Activated T-helper 1 cell treated with anti-CD3 and anti-CD28 coated beads, Interleukin-12 subunit alpha, Interleukin-12 subunit beta, Interleukin-2, Interleukin-4 antibody, amounts not matched to agents 30 ng/mL and 10 ng/mL and 1 ng/mL, durations not matched to agents 14 hours and 24 hours and 36 hours (primary cell): ENCODE results near the gene CCL5. TPM values are rescaled to one million over a fixed set of nuclear protein-coding genes. Genes with fewer than 3 reads are reported as not detected.

Source experiments
- DNase-seq: peaks from one replicate; pipeline ENCODE4 v3.0.0; 2021; ENCODE audit warnings: low spot score
- H3K27ac Mint-ChIP-seq: one replicate; pipeline ENCODE4 v1.8.0; 2021; ENCODE audit warnings: mild to moderate bottlenecking, mixed read lengths
- H3K27me3 Mint-ChIP-seq: one replicate; pipeline ENCODE4 v1.8.0; 2022; ENCODE audit warnings: mild to moderate bottlenecking, moderate library complexity, mixed read lengths; ENCODE audit not compliant: insufficient read depth
- H3K36me3 Mint-ChIP-seq: one replicate; pipeline ENCODE4 v1.8.0; 2021; ENCODE audit warnings: low read depth, mixed read lengths
- H3K4me1 Mint-ChIP-seq: one replicate; pipeline ENCODE4 v1.8.0; 2021; ENCODE audit warnings: low read depth, mixed read lengths
- H3K4me3 Mint-ChIP-seq: one replicate; pipeline ENCODE4 v1.8.0; 2021; ENCODE audit warnings: mild to moderate bottlenecking, moderate library complexity, mixed read lengths
- H3K9me3 Mint-ChIP-seq: one replicate; pipeline ENCODE4 v1.8.0; 2021; ENCODE audit warnings: mixed read lengths
- intact Hi-C: fragments of 100-400 bp; cut with micrococcal nuclease; formaldehyde crosslinking; loops from one replicate; pipeline ENCODE4 v1.15.1; 2024
- total RNA-seq: library from RNA; stranded (reverse); gene quantifications from 2 replicates; pipeline ENCODE4 v1.2.3, GENCODE V29; 2022

Gene CCL5
- total RNA-seq, 1 donor from 2014 or later: 30.2 TPM

GRCh38 chr17:35893751-35894150 is 13.6 kb upstream of the CCL5 start:
- Mint-ChIP-seq H3K27me3 (no peaks in the 10 kb centered on the region), H3K36me3 (peaks cover 3% of the 10 kb centered on the region), H3K4me1 (peaks cover 73% of the 10 kb centered on the region), H3K9me3 (peaks cover 4% of the 10 kb centered on the region), H3K4me3 (no peak overlapping the region), H3K27ac (no peak overlapping the region)
- DNase-seq: no peak
- intact Hi-C loops: loop anchor here (5.0 to 10.0 kb wide), 2 partner anchors 179 to 1951 kb away; no protein-coding TSS in a partner anchor

GRCh38 chr17:35892091-35893035 is 12.2 kb upstream of the CCL5 start:
- Mint-ChIP-seq H3K27me3 (no peaks in the 10 kb centered on the region), H3K36me3 (peaks cover 3% of the 10 kb centered on the region), H3K27ac (peak overlapping the region; percentile 94), H3K4me3 (peak overlapping the region; percentile 71), H3K4me1 (peaks cover 66% of the 10 kb centered on the region), H3K9me3 (peaks cover 4% of the 10 kb centered on the region)
- DNase-seq: peak; percentile 44
- intact Hi-C loops: loop anchor here (5.0 to 10.0 kb wide), 2 partner anchors 180 to 1952 kb away; no protein-coding TSS in a partner anchor

- intact Hi-C loops: loop anchor here (5.0 to 10.0 kb wide), 2 partner anchors 181 to 1954 kb away; no protein-coding TSS in a partner anchor
- no peak for DNase-seq
- H3K36me3 Mint-ChIP-seq: peaks cover 3% of the 10 kb centered on the region
- H3K4me3 Mint-ChIP-seq: peak overlapping the region; percentile 19
- H3K4me1 Mint-ChIP-seq: peaks cover 68% of the 10 kb centered on the region
- H3K27me3 Mint-ChIP-seq: no peaks in the 10 kb centered on the region
- H3K27ac Mint-ChIP-seq: peak overlapping the region; percentile 94
- H3K9me3 Mint-ChIP-seq: peaks cover 4% of the 10 kb centered on the region
Measured at GRCh38 chr17:35891269-35891668, 11.1 kb upstream of the CCL5 start.

GRCh38 chr17:35890774-35891155 is 10.6 kb upstream of the CCL5 start:
- DNase-seq: peak; percentile 80
- Mint-ChIP-seq H3K36me3 (peaks cover 3% of the 10 kb centered on the region), H3K4me3 (peak overlapping the region; percentile 19), H3K4me1 (peaks cover 63% of the 10 kb centered on the region), H3K27me3 (no peaks in the 10 kb centered on the region), H3K9me3 (peaks cover 4% of the 10 kb centered on the region), H3K27ac (peak overlapping the region; percentile 94)
- intact Hi-C loops: loop anchor here (5.0 to 10.0 kb wide), 2 partner anchors 182 to 1954 kb away; no protein-coding TSS in a partner anchor

GRCh38 chr17:35889818-35890773 is 9.9 kb upstream of the CCL5 start:
- Mint-ChIP-seq H3K9me3 (peaks cover 4% of the 10 kb centered on the region), H3K36me3 (peaks cover 3% of the 10 kb centered on the region), H3K4me1 (peaks cover 56% of the 10 kb centered on the region), H3K27me3 (no peaks in the 10 kb centered on the region), H3K4me3 (peak overlapping the region; percentile 66), H3K27ac (peak overlapping the region; percentile 94)
- intact Hi-C loops: loop anchor here (1.0 to 10.0 kb wide), 7 partner anchors 8 to 1955 kb away; partner anchors contain the start of genes CCL5 and RDM1
- DNase-seq: no peak

- H3K27me3 Mint-ChIP-seq: no peaks in the 10 kb centered on the region
- peaks cover 54% of the 10 kb centered on the region for H3K4me1 Mint-ChIP-seq
- peaks cover 4% of the 10 kb centered on the region for H3K9me3 Mint-ChIP-seq
- intact Hi-C loops: loop anchor here (1.0 to 10.0 kb wide), 5 partner anchors 9 to 1504 kb away; partner anchors contain the start of genes CCL5 and RDM1
- no peak overlapping the region for H3K4me3 Mint-ChIP-seq
- H3K36me3 Mint-ChIP-seq: peaks cover 3% of the 10 kb centered on the region
- peak overlapping the region; percentile 27 for H3K27ac Mint-ChIP-seq
- DNase-seq: no peak
Measured at GRCh38 chr17:35889241-35889640, 9.1 kb upstream of the CCL5 start.

- Mint-ChIP-seq H3K9me3 (no peaks in the 10 kb centered on the region), H3K27me3 (no peaks in the 10 kb centered on the region), H3K4me1 (peaks cover 58% of the 10 kb centered on the region), H3K36me3 (peaks cover 21% of the 10 kb centered on the region), H3K27ac (peak overlapping the region; percentile 49), H3K4me3 (peak overlapping the region; percentile 70)
- intact Hi-C loops: loop anchor here (5.0 kb wide), 1 partner anchor 194 kb away; no protein-coding TSS in a partner anchor
- DNase-seq: no peak
Measured at GRCh38 chr17:35878361-35878760, 1.8 kb downstream of the CCL5 start.

- no peak overlapping the region for H3K27ac Mint-ChIP-seq
- intact Hi-C loops: loop anchor here (5.0 kb wide), 1 partner anchor 195 kb away; no protein-coding TSS in a partner anchor
- no peaks in the 10 kb centered on the region for H3K27me3 Mint-ChIP-seq
- no peak for DNase-seq
- H3K9me3 Mint-ChIP-seq: no peaks in the 10 kb centered on the region
- H3K4me1 Mint-ChIP-seq: peaks cover 60% of the 10 kb centered on the region
- H3K4me3 Mint-ChIP-seq: no peak overlapping the region
- peaks cover 22% of the 10 kb centered on the region for H3K36me3 Mint-ChIP-seq
Measured at GRCh38 chr17:35877345-35878029, 2.7 kb downstream of the CCL5 start.

GRCh38 chr17:35876534-35876933 is 3.6 kb downstream of the CCL5 start:
- H3K4me1 Mint-ChIP-seq: peaks cover 66% of the 10 kb centered on the region
- peaks cover 26% of the 10 kb centered on the region for H3K36me3 Mint-ChIP-seq
- peak overlapping the region; percentile 8 for H3K4me3 Mint-ChIP-seq
- no peaks in the 10 kb centered on the region for H3K9me3 Mint-ChIP-seq
- H3K27ac Mint-ChIP-seq: no peak overlapping the region
- intact Hi-C loops: loop anchor here (5.0 kb wide), 1 partner anchor 196 kb away; no protein-coding TSS in a partner anchor
- DNase-seq: no peak
- H3K27me3 Mint-ChIP-seq: no peaks in the 10 kb centered on the region

GRCh38 chr17:35875800-35876139 is 4.4 kb downstream of the CCL5 start:
- intact Hi-C loops: loop anchor here (5.0 kb wide), 1 partner anchor 197 kb away; no protein-coding TSS in a partner anchor
- peaks cover 68% of the 10 kb centered on the region for H3K4me1 Mint-ChIP-seq
- no peaks in the 10 kb centered on the region for H3K27me3 Mint-ChIP-seq
- peaks cover 26% of the 10 kb centered on the region for H3K36me3 Mint-ChIP-seq
- no peak for DNase-seq
- H3K27ac Mint-ChIP-seq: peak overlapping the region; percentile 61
- peak overlapping the region; percentile 23 for H3K4me3 Mint-ChIP-seq
- H3K9me3 Mint-ChIP-seq: no peaks in the 10 kb centered on the region

GRCh38 chr17:35875072-35875799 is 4.9 kb downstream of the CCL5 start:
- no peaks in the 10 kb centered on the region for H3K9me3 Mint-ChIP-seq
- DNase-seq: no peak
- H3K4me1 Mint-ChIP-seq: peaks cover 64% of the 10 kb centered on the region
- H3K36me3 Mint-ChIP-seq: peaks cover 24% of the 10 kb centered on the region
- H3K27ac Mint-ChIP-seq: peak overlapping the region; percentile 61
- intact Hi-C loops: loop anchor here (5.0 kb wide), 1 partner anchor 197 kb away; no protein-coding TSS in a partner anchor
- no peaks in the 10 kb centered on the region for H3K27me3 Mint-ChIP-seq
- H3K4me3 Mint-ChIP-seq: peak overlapping the region; percentile 23
